Liver (tissue), 9 donors: ENCODE results near the gene CNDP2. TPM values are rescaled to one million over a fixed set of nuclear protein-coding genes. Genes with fewer than 3 reads are reported as not detected.

Experiments
- DNase-seq: peaks from one replicate; pipeline ENCODE4 v3.0.0-alpha.2; 2017; ENCODE audit warnings: low spot score
- H3K27ac ChIP-seq, 2 donors: one replicate each; pipeline ENCODE4 v1.7.0; 2013; ENCODE audit warnings: inconsistent platforms in 2 of 2, low read length in 2 of 2, control low read depth in 1 of 2, low read depth in 1 of 2, mild to moderate bottlenecking in 1 of 2
- H3K27me3 ChIP-seq, 4 donors: one replicate each; pipeline versions ENCODE4 v1.6.1 to v1.7.0; 2013; ENCODE audit warnings: low read length in 3 of 4, inconsistent platforms in 1 of 4, mild to moderate bottlenecking in 1 of 4, moderate library complexity in 1 of 4; ENCODE audit not compliant: control insufficient read depth in 4 of 4, insufficient read depth in 4 of 4
- H3K36me3 ChIP-seq, 4 donors: one replicate each; pipeline versions ENCODE4 v1.6.1 to v1.7.0; 2013; ENCODE audit warnings: low read length in 3 of 4, mild to moderate bottlenecking in 3 of 4, low read depth in 1 of 4, moderate library complexity in 1 of 4; ENCODE audit not compliant: control insufficient read depth in 4 of 4, insufficient read depth in 3 of 4
- H3K4me1 ChIP-seq, 4 donors: one replicate each; pipeline versions ENCODE4 v1.6.1 to v1.7.0; 2013; ENCODE audit warnings: low read length in 3 of 4, mild to moderate bottlenecking in 3 of 4, moderate library complexity in 1 of 4; ENCODE audit not compliant: control insufficient read depth in 4 of 4, insufficient read depth in 4 of 4
- H3K4me3 ChIP-seq, 3 donors: one replicate each; pipeline versions ENCODE4 v1.6.1 to v1.7.0; 2013; ENCODE audit warnings: low read length in 3 of 3, control low read depth in 1 of 3, low read depth in 1 of 3, mild to moderate bottlenecking in 1 of 3
- H3K9ac ChIP-seq, 2 donors: one replicate each; pipeline ENCODE4 v1.7.0; 2013; ENCODE audit warnings: low read length in 2 of 2, mild to moderate bottlenecking in 2 of 2, moderate library complexity in 2 of 2, control low read depth in 1 of 2, low read depth in 1 of 2
- H3K9me3 ChIP-seq, 4 donors: one replicate each; pipeline versions ENCODE4 v1.6.1 to v1.7.0; 2013; ENCODE audit warnings: low read length in 3 of 4; ENCODE audit not compliant: control insufficient read depth in 4 of 4
- CTCF ChIP-seq: fragments of 150-350 bp; IDR thresholded peaks from 2 replicates; pipeline ENCODE4 v1.5.1; 2017; ENCODE audit warnings: improper control_type of control experiment, low read depth, low read length; ENCODE audit not compliant: missing input control
- EGR1 ChIP-seq, 2 donors: IDR thresholded peaks; 2 replicates each; pipeline ENCODE4 v1.6.1; 2016 to 2018; ENCODE audit warnings: antibody characterized with exemption in 2 of 2, low read depth in 2 of 2
- FOXA2 ChIP-seq: IDR thresholded peaks from 2 replicates; pipeline ENCODE4 v1.6.1; 2016; ENCODE audit warnings: antibody characterized with exemption
- GABPA ChIP-seq, 2 donors: IDR thresholded peaks in 1 of 2; conservative IDR thresholded peaks in 1 of 2; 2 replicates each; pipeline ENCODE4 v1.6.1; 2016; ENCODE audit warnings: antibody characterized with exemption in 2 of 2, mild to moderate bottlenecking in 1 of 2, moderate library complexity in 1 of 2
- HNF4G ChIP-seq: IDR thresholded peaks from 2 replicates; pipeline ENCODE4 v1.6.1; 2016; ENCODE audit warnings: antibody characterized with exemption
- NR2F2 ChIP-seq: IDR thresholded peaks from 2 replicates; pipeline ENCODE4 v1.6.1; 2016; ENCODE audit warnings: antibody characterized with exemption
- RAD21 ChIP-seq, 2 donors: IDR thresholded peaks; 2 replicates each; pipeline ENCODE4 v1.6.1; 2016; ENCODE audit warnings: antibody characterized with exemption in 2 of 2, mild to moderate bottlenecking in 2 of 2
- RXRA ChIP-seq, 2 donors: IDR thresholded peaks; 2 replicates each; pipeline ENCODE4 v1.6.1; 2017 to 2018; ENCODE audit warnings: antibody characterized with exemption in 2 of 2, mild to moderate bottlenecking in 1 of 2
- TAF1 ChIP-seq: conservative IDR thresholded peaks from 2 replicates; pipeline ENCODE4 v1.6.1; 2016; ENCODE audit warnings: antibody characterized with exemption, mild to moderate bottlenecking
- YY1 ChIP-seq: IDR thresholded peaks from 2 replicates; pipeline ENCODE4 v1.6.1; 2016; ENCODE audit warnings: antibody characterized with exemption, mild to moderate bottlenecking
- ZBTB33 ChIP-seq: IDR thresholded peaks from 2 replicates; pipeline ENCODE4 v1.6.1; 2016; ENCODE audit warnings: antibody characterized with exemption
- WGBS: extraction: QIAGEN DNeasy Blood & Tissue Kit; methylation state at CpG from one replicate; pipeline ENCODE4 v1.1.7; 2013; 5-methylcytosine and 5-hydroxymethylcytosine counted together
- polyA plus RNA-seq, 2 donors: library from polyadenylated mRNA; stranded (reverse) in 1 of 2; unstranded in 1 of 2; fragments of 200-250 nt in 1 of 2; fragments of >200 nt in 1 of 2; fragmentation: Nextera tagmentation in 1 of 2; extraction: Ambion mirVana in 1 of 2; gene quantifications; one replicate each; pipeline versions ENCODE4 v1.2.1 to v1.2.3, GENCODE V29; 2013 to 2015
- total RNA-seq, 2 donors: library from RNA; depleted of rRNA; stranded (reverse); fragments of >200 nt; gene quantifications; one replicate each; pipeline ENCODE4 v1.2.3, GENCODE V29; 2014
- TF ChIP-seq, protein P1 (sequence below): IDR thresholded peaks from 2 replicates; pipeline ENCODE4 v1.6.1; 2016; ENCODE audit warnings: antibody characterized with exemption
- TF ChIP-seq, protein P2 (sequence below): IDR thresholded peaks from 2 replicates; pipeline ENCODE4 v1.6.1; 2016; ENCODE audit warnings: antibody characterized with exemption
- donor health status: healthy.
- donor health status: healthy.
- donor health status: healthy.
- donor health status: healthy.
- donor health status: healthy.

The CNDP2 gene
- total and polyA plus RNA-seq, 4 donors, result 65.5 to 167 (median 141) TPM

- no peak overlapping the region for H3K4me3 ChIP-seq
- H3K27me3 ChIP-seq, result no peaks in the 10 kb centered on the region
- H3K27ac ChIP-seq, result no peak overlapping the region
- no peaks in the 10 kb centered on the region for H3K9me3 ChIP-seq
- WGBS, result 89% methylated on average over 9 of the region's 9 CpGs
- H3K9ac ChIP-seq, result no peak overlapping the region
- no peaks in the 10 kb centered on the region for H3K36me3 ChIP-seq
- no peak for TF ChIP-seq HNF4G
- no peak for TF ChIP-seq YY1
- no peak for TF ChIP-seq FOXA2
- TF ChIP-seq, protein P1, sequence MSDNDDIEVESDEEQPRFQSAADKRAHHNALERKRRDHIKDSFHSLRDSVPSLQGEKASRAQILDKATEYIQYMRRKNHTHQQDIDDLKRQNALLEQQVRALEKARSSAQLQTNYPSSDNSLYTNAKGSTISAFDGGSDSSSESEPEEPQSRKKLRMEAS, result no peak
- TF ChIP-seq CTCF, result no peak
- TF ChIP-seq NR2F2, result no peak
- no peak for DNase-seq
- H3K4me1 ChIP-seq, result peaks cover 6 to 16% (median 12%) of the 10 kb centered on the region in 4 donors
These were observed 39.0 kb downstream of the CNDP2 start for GRCh38 chr18:74534981-74535649.

DNA sequence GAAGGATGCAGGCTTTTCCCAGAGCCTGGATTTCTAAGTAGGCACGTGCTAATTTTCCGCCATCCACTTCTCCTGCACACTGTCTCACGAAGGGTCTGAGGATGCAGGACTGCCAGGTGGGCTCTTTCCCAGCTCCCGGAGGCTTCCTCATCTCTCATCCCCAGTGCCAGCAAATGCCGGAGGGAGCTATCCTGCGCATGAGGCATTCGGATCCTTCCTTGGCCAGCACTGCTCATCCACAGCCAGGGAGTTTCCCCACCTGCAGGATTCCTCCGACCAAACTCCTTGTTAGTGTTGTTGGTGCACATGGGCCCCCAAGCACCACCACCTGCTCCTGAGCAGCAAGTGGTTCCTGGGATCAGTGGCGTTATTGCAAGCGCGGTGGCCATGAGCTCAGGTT, 43.1 kb downstream of the CNDP2 start:
- no peaks in the 10 kb centered on the region for H3K9me3 ChIP-seq
- no peak for DNase-seq
- H3K4me1 ChIP-seq, result peaks cover 20 to 43% (median 26%) of the 10 kb centered on the region in 4 donors
- 68% methylated on average over 11 of the region's 11 CpGs for WGBS
- TF ChIP-seq RAD21 (IDR thresholded peaks at IDR 0.05) (no peak), NR2F2 (no peak), RXRA (IDR thresholded peaks at IDR 0.05) (no peak), TAF1 (no peak), FOXA2 (no peak)
- TF ChIP-seq, protein P2, sequence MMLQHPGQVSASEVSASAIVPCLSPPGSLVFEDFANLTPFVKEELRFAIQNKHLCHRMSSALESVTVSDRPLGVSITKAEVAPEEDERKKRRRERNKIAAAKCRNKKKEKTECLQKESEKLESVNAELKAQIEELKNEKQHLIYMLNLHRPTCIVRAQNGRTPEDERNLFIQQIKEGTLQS, result no peak
- H3K27ac ChIP-seq, result no peak overlapping the region
- no peaks in the 10 kb centered on the region for H3K36me3 ChIP-seq
- H3K4me3 ChIP-seq, result no peak overlapping the region
- H3K27me3 ChIP-seq, result no peaks in the 10 kb centered on the region
- no peak overlapping the region for H3K9ac ChIP-seq

DNA sequence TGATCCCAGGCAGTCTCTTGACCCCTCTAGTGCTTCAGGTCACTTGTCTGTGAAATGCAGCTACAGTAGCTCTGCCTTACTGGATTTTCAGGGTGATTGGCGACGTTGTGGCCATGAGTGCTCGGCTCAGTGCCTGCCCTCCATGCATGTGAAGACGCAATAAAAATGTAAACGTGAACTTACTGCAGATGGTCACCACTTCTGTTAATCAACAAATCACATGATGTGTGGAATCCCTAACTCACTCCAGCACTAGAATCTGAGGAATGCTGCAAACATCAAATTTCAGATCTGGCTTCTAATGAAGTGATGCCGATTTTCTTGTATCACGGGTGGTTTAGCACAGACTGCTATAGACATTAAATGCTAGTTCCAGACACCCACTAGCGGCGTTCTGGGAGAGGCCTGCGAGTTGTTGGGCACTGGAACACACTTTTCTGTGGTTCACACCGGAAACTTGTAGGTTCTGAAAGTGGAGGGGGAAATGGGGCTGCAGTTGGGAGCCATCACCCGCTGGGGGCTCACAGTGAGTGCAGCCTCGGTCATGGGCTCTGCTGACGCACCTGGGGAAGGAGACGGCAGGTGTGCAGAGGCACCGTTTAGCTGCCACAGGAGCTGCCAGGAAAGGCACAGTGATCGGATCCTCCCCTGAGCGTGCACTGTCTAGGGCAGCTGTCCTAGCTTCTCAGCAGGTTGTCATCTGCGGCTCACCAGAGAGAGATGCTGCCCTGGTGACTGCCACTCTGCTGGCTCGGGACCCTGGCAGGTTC, 44.7 kb downstream of the CNDP2 start:
- Histone ChIP-seq H3K9ac (no peak overlapping the region), H3K4me3 (no peak overlapping the region), H3K36me3 (no peaks in the 10 kb centered on the region), H3K27ac (peak overlapping the region; percentile 94 to 98), H3K27me3 (no peaks in the 10 kb centered on the region), H3K9me3 (no peaks in the 10 kb centered on the region), H3K4me1 (peaks cover 20 to 43% (median 26%) of the 10 kb centered on the region in 4 donors)
- 81% methylated on average over 20 of the region's 20 CpGs for WGBS
- DNase-seq, result no peak
- no peak for TF ChIP-seq FOXA2
- no peak for TF ChIP-seq HNF4G
- TF ChIP-seq EGR1 (IDR thresholded peaks at IDR 0.05; ENCODE audit: low read depth in 2 of 2), result no peak
- TF ChIP-seq, protein P1, result no peak
- TF ChIP-seq GABPA (IDR thresholded peaks at IDR 0.05 in 1 of 2, conservative IDR thresholded peaks at IDR 0.05 in 1 of 2), result no peak
- no peak for TF ChIP-seq ZBTB33
- no peak for TF ChIP-seq CTCF
- no peak for TF ChIP-seq RXRA (IDR thresholded peaks at IDR 0.05)
